Thyroid gland (tissue), 4 donors: Measurements from ENCODE around the gene SCN5A. TPM values are rescaled to one million over a fixed set of nuclear protein-coding genes. Genes with fewer than 3 reads are reported as not detected.

ENCODE experiments used
- DNase-seq, 2 donors: peaks; one replicate each; pipeline ENCODE4 v3.0.0-alpha.2; 2019
- H3K27ac ChIP-seq, 3 donors: fragments of 200-600 bp; sonication (generic); 1 replicate in 2 of 3; 2 replicates in 1 of 3; pipeline ENCODE4 v1.5.1; 2016 to 2019; ENCODE audit warnings: mild to moderate bottlenecking in 1 of 3, moderate library complexity in 1 of 3
- H3K27me3 ChIP-seq: fragments of 200-600 bp; sonication (generic); one replicate; pipeline ENCODE4 v1.5.1; 2019
- H3K36me3 ChIP-seq, 2 donors: fragments of 200-600 bp; sonication (generic); one replicate each; pipeline ENCODE4 v1.5.1; 2016 to 2019
- H3K4me1 ChIP-seq, 2 donors: fragments of 200-600 bp; sonication (generic); one replicate each; pipeline ENCODE4 v1.5.1; 2017 to 2019
- H3K4me3 ChIP-seq, 3 donors: fragments of 200-600 bp; sonication (generic); replicated peaks in 1 of 3; 1 replicate in 2 of 3; 2 replicates in 1 of 3; pipeline ENCODE4 v1.5.1; 2016; ENCODE audit warnings: mild to moderate bottlenecking in 1 of 3
- H3K9me3 ChIP-seq: fragments of 200-600 bp; sonication (generic); one replicate; pipeline ENCODE4 v1.5.1; 2017
- CTCF ChIP-seq, 6 experiments: fragments of 200-600 bp in 3 of 6; fragments of 450-650 bp in 3 of 6; sonication (generic) in 3 of 6; IDR thresholded peaks; one replicate each; pipeline ENCODE4 v1.5.1; 2016 to 2019; ENCODE audit warnings: antibody characterized with exemption in 6 of 6, mild to moderate bottlenecking in 2 of 6, inconsistent platforms in 1 of 6, moderate library complexity in 1 of 6
- POLR2A ChIP-seq, 2 donors: fragments of 450-650 bp; IDR thresholded peaks; one replicate each; pipeline ENCODE4 v1.6.1; 2017; ENCODE audit warnings: antibody characterized with exemption in 2 of 2, mild to moderate bottlenecking in 2 of 2, moderate library complexity in 1 of 2
- WGBS, 2 donors: methylation state at CpG; one replicate each; pipeline ENCODE4 v1.1.5; 2017; 5-methylcytosine and 5-hydroxymethylcytosine counted together
- intact Hi-C: fragments of 100-400 bp; cut with DNase I; formaldehyde crosslinking; loops from one replicate; pipeline ENCODE4 v1.15.1; 2023
- total RNA-seq, 4 donors: library from RNA; depleted of rRNA; stranded (reverse); fragments of >200 nt; gene quantifications; one replicate each; pipeline ENCODE4 v1.2.3, GENCODE V29; 2016

The SCN5A gene
- total RNA-seq, 4 donors from 2014 or later = 0.13 to 1.9 (median 1.1) TPM

DNA sequence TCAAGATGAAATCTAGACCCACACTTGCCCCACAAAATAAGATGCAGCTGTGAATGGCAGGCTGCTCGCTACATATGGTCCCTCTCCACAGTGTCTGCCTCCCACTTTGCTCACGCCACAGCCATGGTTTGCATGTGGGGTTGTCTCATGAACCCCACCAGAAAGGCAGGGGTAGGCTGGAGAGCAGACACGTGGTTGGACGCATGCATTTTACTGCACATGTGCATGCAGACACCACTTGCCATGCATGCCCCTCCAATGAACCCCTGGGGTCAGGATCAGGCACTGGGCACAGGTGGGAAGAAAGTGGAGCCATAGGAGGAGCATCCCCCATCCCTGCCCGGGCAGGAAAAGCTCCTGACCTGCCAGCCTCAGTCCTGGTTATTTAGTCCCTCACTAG lies 20.7 kb downstream of the SCN5A start:
- Histone ChIP-seq H3K4me3 (no peak overlapping the region), H3K9me3 (no peaks in the 10 kb centered on the region), H3K4me1 (no peaks in the 10 kb centered on the region), H3K36me3 (no peaks in the 10 kb centered on the region), H3K27me3 (no peaks in the 10 kb centered on the region), H3K27ac (no peak overlapping the region)
- no peak for DNase-seq
- 88 to 96% methylated on average over 3 to 5 of the region's 5 CpGs for WGBS, 2 donors
- intact Hi-C loops = no loop called here
- TF ChIP-seq CTCF (IDR thresholded peaks at IDR 0.05) = no peak
- TF ChIP-seq POLR2A (IDR thresholded peaks at IDR 0.05) = no peak

GRCh38 chr3:38627956-38628355 lies 21.5 kb downstream of the SCN5A start:
- no peak overlapping the region for H3K27ac ChIP-seq
- 54 to 57% methylated on average over 2 to 3 of the region's 4 CpGs for WGBS, 2 donors
- no peak for DNase-seq

GRCh38 chr3:38626171-38626570 lies 23.3 kb downstream of the SCN5A start:
- DNase-seq = no peak
- H3K9me3 ChIP-seq = no peaks in the 10 kb centered on the region
- no peak overlapping the region for H3K27ac ChIP-seq
- H3K4me3 ChIP-seq = no peak overlapping the region
- no peak for TF ChIP-seq POLR2A (IDR thresholded peaks at IDR 0.05)
- TF ChIP-seq CTCF (IDR thresholded peaks at IDR 0.05) = no peak
- H3K4me1 ChIP-seq = no peaks in the 10 kb centered on the region
- H3K27me3 ChIP-seq = no peaks in the 10 kb centered on the region
- intact Hi-C loops = no loop called here
- WGBS, 2 donors = 90 to 93% methylated on average over 5 of the region's 5 CpGs
- no peaks in the 10 kb centered on the region for H3K36me3 ChIP-seq

More at GRCh38 chr3:38627956-38628355, 21.5 kb downstream of the SCN5A start:
- intact Hi-C loops = no loop called here
- Histone ChIP-seq H3K4me1 (no peaks in the 10 kb centered on the region), H3K27me3 (no peaks in the 10 kb centered on the region), H3K36me3 (no peaks in the 10 kb centered on the region), H3K9me3 (no peaks in the 10 kb centered on the region), H3K4me3 (no peak overlapping the region)
- TF ChIP-seq CTCF (IDR thresholded peaks at IDR 0.05) (no peak), POLR2A (IDR thresholded peaks at IDR 0.05) (no peak)

DNA sequence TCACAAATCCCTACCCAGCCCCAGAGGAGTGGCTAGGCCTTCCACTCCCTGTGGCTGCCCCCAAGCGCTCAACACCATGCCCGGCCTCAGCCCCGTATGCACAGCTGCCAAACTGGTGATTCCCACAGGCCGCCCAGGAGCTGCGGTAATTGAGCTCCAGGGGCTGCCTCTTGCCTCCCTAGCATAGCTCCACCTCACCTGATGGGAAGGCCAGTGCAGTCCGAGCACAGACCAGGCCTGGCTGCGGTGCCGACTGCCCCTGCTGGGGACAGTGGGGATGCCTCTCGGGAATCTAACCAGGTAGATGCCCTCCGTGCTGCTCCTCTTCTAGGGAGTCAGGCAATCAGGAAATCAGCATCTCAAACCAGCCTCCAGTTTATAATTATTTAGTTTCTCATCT lies 25.9 kb downstream of the SCN5A start:
- no peak for DNase-seq
- H3K9me3 ChIP-seq = no peaks in the 10 kb centered on the region
- no peaks in the 10 kb centered on the region for H3K4me1 ChIP-seq
- no peak overlapping the region for H3K4me3 ChIP-seq
- H3K27me3 ChIP-seq = no peaks in the 10 kb centered on the region
- no peaks in the 10 kb centered on the region for H3K36me3 ChIP-seq
- intact Hi-C loops = no loop called here
- H3K27ac ChIP-seq = no peak overlapping the region
- WGBS, 2 donors = 58 to 69% methylated on average over 6 to 9 of the region's 10 CpGs
- TF ChIP-seq POLR2A (IDR thresholded peaks at IDR 0.05) = no peak
- no peak for TF ChIP-seq CTCF (IDR thresholded peaks at IDR 0.05)

GRCh38 chr3:38622336-38622735 lies 27.2 kb downstream of the SCN5A start:
- Histone ChIP-seq H3K4me1 (no peaks in the 10 kb centered on the region), H3K9me3 (no peaks in the 10 kb centered on the region), H3K36me3 (no peaks in the 10 kb centered on the region), H3K27me3 (no peaks in the 10 kb centered on the region), H3K4me3 (no peak overlapping the region), H3K27ac (no peak overlapping the region)
- intact Hi-C loops = no loop called here
- WGBS, 2 donors = 87 to 88% methylated on average over 7 to 10 of the region's 10 CpGs
- TF ChIP-seq CTCF (IDR thresholded peaks at IDR 0.05) = no peak
- TF ChIP-seq POLR2A (IDR thresholded peaks at IDR 0.05) = no peak
- DNase-seq = no peak
